PC-3 (cell line): ENCODE data around the gene RNF14.

ENCODE experiments used
- EZH2 ChIP-seq: fragments of 300-600 bp; sonication (generic); IDR thresholded peaks from one replicate; pipeline ENCODE4 v1.6.1; 2017; ENCODE audit warnings: antibody characterized with exemption, mild to moderate bottlenecking, low read length; ENCODE audit not compliant: unreplicated experiment
- TF ChIP-seq, protein P1 (sequence below): fragments of 300-600 bp; sonication (generic); conservative IDR thresholded peaks from 2 replicates; pipeline ENCODE4 v1.5.1; 2017; ENCODE audit warnings: antibody characterized with exemption, low read depth, mild to moderate bottlenecking, low read length

DNA sequence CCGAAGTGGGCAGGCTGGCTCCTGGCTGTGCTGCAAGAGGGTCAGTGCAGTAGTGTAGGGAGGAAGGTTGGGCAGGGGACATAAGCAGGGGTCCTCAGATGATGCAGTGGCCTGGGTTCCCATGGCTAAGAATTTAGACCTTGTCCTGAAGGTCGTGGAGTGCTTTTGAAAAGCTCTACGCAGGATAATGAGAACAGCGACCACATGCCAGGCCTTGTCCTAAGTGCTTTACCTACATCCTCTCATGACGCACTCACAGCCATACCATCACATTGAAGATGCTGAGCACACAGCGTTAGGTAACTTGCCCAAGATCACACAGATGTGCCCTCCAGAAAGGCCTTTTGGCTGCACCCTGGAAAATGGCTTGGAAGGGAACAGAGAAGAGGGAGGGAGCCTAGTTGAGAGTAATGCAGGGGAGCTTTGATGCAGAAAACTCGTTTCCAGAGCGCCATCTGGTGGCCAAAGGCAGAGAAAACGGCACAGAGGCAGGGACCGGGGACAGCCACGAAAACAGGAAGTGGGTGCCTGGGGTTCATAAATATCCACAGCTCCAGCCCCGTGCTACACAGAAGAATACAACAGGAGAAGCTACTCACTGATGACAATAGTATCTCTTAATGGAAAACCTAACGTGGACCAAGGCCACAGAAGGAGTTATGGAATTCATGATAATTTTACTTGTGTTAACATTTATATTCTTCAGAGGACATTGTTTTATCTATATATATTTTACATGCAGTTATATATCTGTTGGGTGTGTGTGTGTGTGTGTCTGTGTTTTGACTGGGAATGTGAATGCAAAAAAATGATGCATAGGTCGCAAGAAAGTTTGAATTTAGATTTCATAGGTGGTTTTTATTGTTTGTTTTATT, 8.2 kb upstream of the RNF14 start:
- TF ChIP-seq, protein P1, sequence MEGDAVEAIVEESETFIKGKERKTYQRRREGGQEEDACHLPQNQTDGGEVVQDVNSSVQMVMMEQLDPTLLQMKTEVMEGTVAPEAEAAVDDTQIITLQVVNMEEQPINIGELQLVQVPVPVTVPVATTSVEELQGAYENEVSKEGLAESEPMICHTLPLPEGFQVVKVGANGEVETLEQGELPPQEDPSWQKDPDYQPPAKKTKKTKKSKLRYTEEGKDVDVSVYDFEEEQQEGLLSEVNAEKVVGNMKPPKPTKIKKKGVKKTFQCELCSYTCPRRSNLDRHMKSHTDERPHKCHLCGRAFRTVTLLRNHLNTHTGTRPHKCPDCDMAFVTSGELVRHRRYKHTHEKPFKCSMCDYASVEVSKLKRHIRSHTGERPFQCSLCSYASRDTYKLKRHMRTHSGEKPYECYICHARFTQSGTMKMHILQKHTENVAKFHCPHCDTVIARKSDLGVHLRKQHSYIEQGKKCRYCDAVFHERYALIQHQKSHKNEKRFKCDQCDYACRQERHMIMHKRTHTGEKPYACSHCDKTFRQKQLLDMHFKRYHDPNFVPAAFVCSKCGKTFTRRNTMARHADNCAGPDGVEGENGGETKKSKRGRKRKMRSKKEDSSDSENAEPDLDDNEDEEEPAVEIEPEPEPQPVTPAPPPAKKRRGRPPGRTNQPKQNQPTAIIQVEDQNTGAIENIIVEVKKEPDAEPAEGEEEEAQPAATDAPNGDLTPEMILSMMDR: peak; percentile 77
- TF ChIP-seq EZH2: no peak
